Activated B cell treated with CpG ODN at 0.5 μM for 24 hours (primary cell): ENCODE results near the gene ELOVL5. TPM values are rescaled to one million over a fixed set of nuclear protein-coding genes. Genes with fewer than 3 reads are reported as not detected.
A peak's percentile ranks its signal among the peaks of the same experiment; 100 is the strongest.

Experiments used
- ATAC-seq: fragments of 200-7000 bp; cut with Tn5 transposase; one replicate; pipeline ENCODE4 v1.10.0; 2021; ENCODE audit warnings: low read depth, mild to moderate bottlenecking, moderate library complexity
- CTCF ChIA-PET: fragments of 350-600 bp; sonication (Branson Sonifier 250); formaldehyde crosslinking; loops from one replicate; lab custom pipeline; 2021; ENCODE audit warnings: antibody characterized with exemption; lab: Charles Lee
- POLR2A ChIA-PET: fragments of 350-600 bp; sonication (Branson Sonifier 250); formaldehyde crosslinking; loops from one replicate; lab custom pipeline; 2021; ENCODE audit warnings: antibody characterized with exemption; lab: Charles Lee
- DNase-seq: peaks from one replicate; pipeline ENCODE4 v3.0.0; 2022
- H3K27ac Mint-ChIP-seq: one replicate; pipeline ENCODE4 v1.8.0; 2020; ENCODE audit warnings: mixed read lengths
- H3K27me3 Mint-ChIP-seq: one replicate; pipeline ENCODE4 v1.8.0; 2021; ENCODE audit warnings: mixed read lengths
- H3K36me3 Mint-ChIP-seq: one replicate; pipeline ENCODE4 v1.8.0; 2021; ENCODE audit warnings: low read depth, mixed read lengths
- H3K4me1 Mint-ChIP-seq: one replicate; pipeline ENCODE4 v1.8.0; 2021; ENCODE audit warnings: mixed read lengths
- H3K4me3 Mint-ChIP-seq: one replicate; pipeline ENCODE4 v1.8.0; 2020; ENCODE audit warnings: mild to moderate bottlenecking, mixed read lengths
- H3K9me3 Mint-ChIP-seq: one replicate; pipeline ENCODE4 v1.8.0; 2020; ENCODE audit warnings: mixed read lengths
- intact Hi-C: fragments of 100-400 bp; cut with micrococcal nuclease; formaldehyde crosslinking; loops from one replicate; pipeline ENCODE4 v1.15.1; 2024
- total RNA-seq: library from RNA; stranded (reverse); gene quantifications from 2 replicates; pipeline ENCODE4 v1.2.3, GENCODE V29; 2022
- TF ChIP-seq, protein P1 (sequence below): fragments of 200-600 bp; IDR thresholded peaks from one replicate; pipeline ENCODE4 v1.8.0; 2022; ENCODE audit warnings: antibody characterized with exemption, mild to moderate bottlenecking

Gene ELOVL5
- total RNA-seq, 1 donor from 2014 or later: 127 TPM

DNA sequence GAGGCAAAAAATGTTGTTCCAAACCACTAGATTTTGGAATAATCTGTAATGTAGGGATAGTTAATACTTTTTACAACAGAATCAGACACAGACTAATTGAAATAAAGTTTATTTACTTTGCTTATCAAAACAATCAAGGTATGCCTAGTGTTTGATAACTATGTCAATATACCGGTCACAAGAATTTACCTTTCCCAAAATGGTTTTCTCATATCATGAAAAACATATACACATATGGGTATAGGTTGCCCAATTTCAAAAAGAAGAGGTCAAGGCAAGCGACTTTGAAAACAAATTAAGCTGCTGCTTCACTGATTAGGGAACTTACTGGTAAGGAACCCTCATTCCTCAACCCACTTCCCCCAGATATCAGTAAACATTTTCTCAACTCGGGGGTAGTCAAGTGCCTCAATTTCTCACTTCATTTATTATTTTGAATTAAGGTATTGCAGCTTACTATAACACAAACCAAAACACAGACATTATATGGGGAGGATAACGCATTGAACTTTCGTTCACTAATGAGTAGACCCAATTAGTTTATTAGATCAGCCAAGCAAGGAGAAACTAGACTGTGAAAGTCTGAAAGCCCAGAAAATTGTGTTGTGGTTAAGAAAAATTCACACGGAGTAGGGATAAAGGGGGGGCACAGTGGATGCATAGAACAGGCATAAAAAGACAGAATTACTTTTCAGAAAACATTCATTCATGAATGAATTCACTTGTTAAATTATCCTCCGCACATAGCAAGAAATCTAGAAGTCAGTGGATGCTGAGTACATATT lies 9.0 kb upstream of the ELOVL5 start:
- Mint-ChIP-seq H3K4me1 (peaks cover 59% of the 10 kb centered on the region), H3K27ac (peak overlapping the region; percentile 93), H3K9me3 (no peaks in the 10 kb centered on the region), H3K36me3 (peaks cover 2% of the 10 kb centered on the region), H3K4me3 (peak overlapping the region; percentile 71), H3K27me3 (no peaks in the 10 kb centered on the region)
- POLR2A ChIA-PET: interaction anchor here (0.6 to 1.0 kb wide), 4 partner anchors 8 to 22 kb away, joined by 3 to 4 read pairs (median 3); no protein-coding TSS in a partner anchor
- ATAC-seq (no peak), DNase-seq (no peak)
- intact Hi-C loops: loop anchor here (1.0 to 10.0 kb wide), 4 partner anchors 8 to 1063 kb away; partner anchors contain the start of gene GSTA4
- TF ChIP-seq, protein P1, sequence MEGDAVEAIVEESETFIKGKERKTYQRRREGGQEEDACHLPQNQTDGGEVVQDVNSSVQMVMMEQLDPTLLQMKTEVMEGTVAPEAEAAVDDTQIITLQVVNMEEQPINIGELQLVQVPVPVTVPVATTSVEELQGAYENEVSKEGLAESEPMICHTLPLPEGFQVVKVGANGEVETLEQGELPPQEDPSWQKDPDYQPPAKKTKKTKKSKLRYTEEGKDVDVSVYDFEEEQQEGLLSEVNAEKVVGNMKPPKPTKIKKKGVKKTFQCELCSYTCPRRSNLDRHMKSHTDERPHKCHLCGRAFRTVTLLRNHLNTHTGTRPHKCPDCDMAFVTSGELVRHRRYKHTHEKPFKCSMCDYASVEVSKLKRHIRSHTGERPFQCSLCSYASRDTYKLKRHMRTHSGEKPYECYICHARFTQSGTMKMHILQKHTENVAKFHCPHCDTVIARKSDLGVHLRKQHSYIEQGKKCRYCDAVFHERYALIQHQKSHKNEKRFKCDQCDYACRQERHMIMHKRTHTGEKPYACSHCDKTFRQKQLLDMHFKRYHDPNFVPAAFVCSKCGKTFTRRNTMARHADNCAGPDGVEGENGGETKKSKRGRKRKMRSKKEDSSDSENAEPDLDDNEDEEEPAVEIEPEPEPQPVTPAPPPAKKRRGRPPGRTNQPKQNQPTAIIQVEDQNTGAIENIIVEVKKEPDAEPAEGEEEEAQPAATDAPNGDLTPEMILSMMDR: no peak
- CTCF ChIA-PET: no interaction called here

DNA sequence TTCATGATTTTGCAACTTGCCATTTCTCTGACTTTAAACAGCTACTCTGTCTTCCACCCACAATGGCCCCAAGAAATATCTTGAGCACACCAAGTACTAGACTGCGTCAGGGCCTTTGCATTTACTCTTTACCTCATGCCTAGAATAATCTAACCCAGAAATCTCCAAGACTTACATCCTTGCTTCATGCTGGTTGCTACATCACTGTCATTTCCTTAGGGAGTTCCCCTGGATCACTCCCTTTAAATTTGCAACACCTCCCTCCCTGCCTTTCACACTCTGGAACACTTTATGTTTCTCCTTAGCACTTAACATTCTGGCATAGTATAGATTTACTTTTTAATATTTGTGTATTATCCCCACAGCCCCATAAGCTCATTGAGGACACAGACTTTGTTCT lies 4.9 kb upstream of the ELOVL5 start:
- H3K27ac Mint-ChIP-seq: no peak overlapping the region

DNA sequence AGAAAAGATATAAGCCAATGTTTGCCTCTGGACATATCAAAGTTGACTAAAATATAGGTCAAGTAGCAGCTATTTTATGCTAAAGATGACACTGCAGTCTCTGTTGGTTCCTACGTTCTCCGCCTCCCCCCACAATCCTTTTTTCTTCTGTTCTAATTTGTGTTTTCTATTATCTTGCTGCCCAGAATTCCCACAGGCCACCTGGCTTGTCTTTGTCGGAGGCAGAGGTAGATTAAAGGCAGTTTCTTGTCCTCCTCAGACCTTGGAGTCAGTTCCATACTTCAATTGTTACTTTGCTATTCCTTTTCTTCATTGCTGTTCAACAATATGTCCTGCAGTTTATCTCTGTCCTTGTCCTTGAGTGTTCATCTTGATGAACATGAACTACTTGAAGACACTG lies 3.6 kb upstream of the ELOVL5 start:
- Mint-ChIP-seq H3K27me3 (no peaks in the 10 kb centered on the region), H3K4me1 (peaks cover 30% of the 10 kb centered on the region), H3K36me3 (peaks cover 12% of the 10 kb centered on the region), H3K27ac (no peak overlapping the region), H3K4me3 (no peak overlapping the region), H3K9me3 (no peaks in the 10 kb centered on the region)
- POLR2A ChIA-PET: no interaction called here
- CTCF ChIA-PET: no interaction called here
- intact Hi-C loops: loop anchor here (10.0 kb wide), 1 partner anchor 1058 kb away; no protein-coding TSS in a partner anchor
- TF ChIP-seq, protein P1: no peak
- no peak for DNase-seq
- no peak for ATAC-seq

More for the DNA sequence above, 4.9 kb upstream of the ELOVL5 start:
- ATAC-seq: no peak
- no peak overlapping the region for H3K4me3 Mint-ChIP-seq
- intact Hi-C loops: loop anchor here (10.0 kb wide), 1 partner anchor 1059 kb away; no protein-coding TSS in a partner anchor
- H3K27me3 Mint-ChIP-seq: no peaks in the 10 kb centered on the region
- POLR2A ChIA-PET: no interaction called here
- no peaks in the 10 kb centered on the region for H3K9me3 Mint-ChIP-seq
- DNase-seq: no peak
- H3K36me3 Mint-ChIP-seq: peaks cover 6% of the 10 kb centered on the region
- CTCF ChIA-PET: no interaction called here
- peaks cover 42% of the 10 kb centered on the region for H3K4me1 Mint-ChIP-seq
- TF ChIP-seq, protein P1: no peak

DNA sequence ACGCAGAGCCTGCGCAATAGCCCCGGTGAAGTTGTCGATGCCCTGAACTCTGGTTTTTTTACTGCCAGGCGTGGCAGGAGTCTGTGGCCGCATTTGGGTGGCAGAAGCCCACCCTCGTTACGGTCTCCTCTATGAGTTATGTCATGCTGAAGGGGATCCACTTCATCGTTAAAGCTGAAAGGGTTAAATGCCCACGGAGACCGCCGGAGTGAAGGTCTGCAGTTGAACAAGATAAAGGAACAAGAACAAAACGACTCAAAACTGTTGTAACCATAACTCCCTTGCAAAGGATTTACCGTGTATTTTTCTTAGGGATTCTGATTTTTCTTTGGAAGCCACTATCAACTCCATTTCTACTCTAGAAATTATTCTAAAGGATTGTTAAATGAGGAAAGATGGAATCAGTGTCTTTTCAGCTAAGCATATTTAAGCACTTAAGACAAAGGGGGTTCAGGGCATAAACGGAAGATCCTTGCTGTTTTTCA lies 501 bp upstream of the ELOVL5 start:
- TF ChIP-seq, protein P1: no peak
- intact Hi-C loops: loop anchor here (1.0 to 5.0 kb wide), 8 partner anchors 9 to 198 kb away; partner anchors contain the start of gene GCLC
- Mint-ChIP-seq H3K36me3 (peaks cover 34% of the 10 kb centered on the region), H3K4me1 (peaks cover 46% of the 10 kb centered on the region), H3K4me3 (peak overlapping the region; percentile 94), H3K9me3 (no peaks in the 10 kb centered on the region), H3K27ac (peak overlapping the region; percentile 97), H3K27me3 (no peaks in the 10 kb centered on the region)
- ChIA-PET POLR2A (interaction anchor here (0.7 to 4.3 kb wide), 15 partner anchors 8 to 198 kb away, joined by 3 to 62 read pairs (median 6); no protein-coding TSS in a partner anchor), CTCF (interaction anchor here (0.6 to 4.2 kb wide), 5 partner anchors 9 to 177 kb away, joined by 3 to 18 read pairs (median 3); no protein-coding TSS in a partner anchor)
- ATAC-seq: no peak
- no peak for DNase-seq
